NOMO-1 treated with DMSO at 0.1 percent for 48 hours (cell line): ENCODE results near the gene GNG13.
A peak's percentile ranks its signal among the peaks of the same experiment; 100 is the strongest.

Source experiments
- DNase-seq: peaks from one replicate; lab custom pipeline; 2025; ENCODE audit not compliant: unreplicated experiment; lab: John Stamatoyannopoulos, UW

Gene GNG13

GRCh38 chr16:815861-816260, 15.3 kb upstream of the GNG13 start:
- DNase-seq: no peak

DNA sequence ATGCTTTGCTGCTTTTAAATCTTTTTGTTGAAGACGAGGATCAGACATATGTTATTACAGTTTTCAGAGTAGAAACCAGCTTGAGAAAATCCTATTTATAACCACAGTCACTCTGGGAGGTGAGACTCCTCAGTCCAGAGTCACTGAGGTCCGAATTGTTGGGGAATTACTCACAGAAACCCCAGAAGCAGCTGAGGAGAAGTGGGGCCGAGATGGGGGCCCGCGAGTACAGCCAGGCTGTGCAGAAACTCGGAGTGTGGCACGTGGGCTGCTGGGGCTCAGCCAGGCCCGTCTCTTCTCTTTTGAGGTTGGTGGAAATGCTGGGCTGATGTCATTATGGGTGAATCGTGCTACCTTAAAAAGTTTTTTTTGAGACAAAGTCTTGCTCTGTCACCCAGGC, 14.4 kb upstream of the GNG13 start:
- no peak for DNase-seq

DNA sequence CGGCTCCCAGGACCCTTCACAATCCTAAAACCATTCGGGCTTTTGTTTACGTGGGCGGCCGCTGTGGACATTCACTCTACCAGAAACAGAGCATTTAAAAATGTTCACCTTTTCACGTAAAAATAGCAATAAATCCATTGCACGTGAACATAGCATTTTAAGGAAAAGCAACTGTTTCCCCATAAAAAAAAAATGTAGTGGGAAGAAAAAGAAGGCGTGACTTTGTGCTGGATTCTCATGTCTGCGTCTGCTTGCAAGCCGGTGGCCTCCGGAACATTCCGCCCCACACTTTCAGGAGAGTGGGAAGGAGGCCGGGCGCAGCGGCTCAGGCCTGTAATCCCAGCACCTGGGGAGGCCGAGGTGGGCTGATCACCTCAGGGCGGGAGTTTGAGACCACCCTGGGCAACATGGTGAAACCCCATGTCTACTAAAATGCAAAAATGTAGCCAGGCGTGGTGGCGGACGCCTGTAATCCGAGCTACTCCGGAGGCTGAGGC, 13.4 kb upstream of the GNG13 start:
- DNase-seq: no peak

DNA sequence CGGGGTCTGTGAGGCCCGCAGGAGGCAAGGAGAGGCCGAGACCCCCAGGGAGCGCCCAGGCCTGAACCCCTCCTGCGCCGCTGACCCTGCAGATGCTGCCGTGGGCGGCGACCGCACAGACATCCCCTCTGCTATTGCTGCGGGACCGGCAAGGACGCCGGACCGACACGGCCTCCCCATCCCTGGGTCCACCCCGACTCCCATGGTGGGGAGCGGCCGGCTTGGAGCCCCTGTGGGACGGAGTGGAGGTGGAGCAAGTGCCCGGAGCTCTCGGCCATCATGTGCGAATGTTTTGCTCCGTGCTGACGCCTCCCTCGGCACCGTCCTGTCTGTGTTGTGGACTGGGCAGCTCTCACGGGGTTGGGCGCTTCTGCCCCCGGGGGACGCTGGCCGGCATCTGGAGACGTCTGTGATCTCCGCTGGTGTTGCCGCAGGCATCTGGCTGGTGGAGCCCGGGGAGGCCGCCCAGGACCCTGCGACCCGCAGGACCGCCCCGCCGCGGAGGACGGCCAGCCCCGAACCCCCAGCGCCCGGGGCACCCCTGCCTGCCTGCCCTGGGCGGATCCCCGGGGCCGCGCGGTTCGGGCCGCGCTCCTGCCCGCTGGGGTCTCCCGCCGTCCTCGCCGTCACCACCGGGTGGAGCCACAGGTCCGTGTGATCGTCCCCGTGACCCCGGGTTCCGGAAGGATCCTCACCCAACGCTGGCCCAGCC, 12.8 kb upstream of the GNG13 start:
- DNase-seq: peak; percentile 21

GRCh38 chr16:808085-808386, 7.5 kb upstream of the GNG13 start:
- DNase-seq: no peak

GRCh38 chr16:807347-808084, 7.0 kb upstream of the GNG13 start:
- DNase-seq: peak; percentile 92

DNA sequence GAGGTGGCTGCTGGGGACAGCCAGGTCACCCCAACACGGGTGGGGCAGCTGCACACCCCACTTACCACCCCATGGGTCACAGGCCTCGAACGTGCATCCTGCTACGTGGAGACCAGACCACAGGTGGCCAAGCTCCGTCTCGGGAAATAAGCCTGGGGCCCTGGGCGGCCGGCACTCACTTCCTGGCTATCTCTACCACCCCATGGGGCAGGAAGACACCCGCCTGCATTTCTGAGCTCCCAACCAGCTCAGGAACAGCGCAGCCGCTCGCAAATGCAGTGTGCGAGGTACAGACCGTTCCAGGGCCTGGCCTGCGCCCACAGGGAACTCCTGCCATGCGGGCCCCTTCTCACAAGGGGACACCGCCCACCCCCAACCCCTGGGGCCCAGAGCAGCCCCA, 4.9 kb upstream of the GNG13 start:
- no peak for DNase-seq

GRCh38 chr16:804193-805048, 3.9 kb upstream of the GNG13 start:
- DNase-seq: no peak

GRCh38 chr16:803754-804080, 3.2 kb upstream of the GNG13 start:
- DNase-seq: no peak

- no peak for DNase-seq
Measured at GRCh38 chr16:802914-803753, 2.6 kb upstream of the GNG13 start.

- DNase-seq: no peak
Measured at GRCh38 chr16:802461-802860, 1.9 kb upstream of the GNG13 start.

DNA sequence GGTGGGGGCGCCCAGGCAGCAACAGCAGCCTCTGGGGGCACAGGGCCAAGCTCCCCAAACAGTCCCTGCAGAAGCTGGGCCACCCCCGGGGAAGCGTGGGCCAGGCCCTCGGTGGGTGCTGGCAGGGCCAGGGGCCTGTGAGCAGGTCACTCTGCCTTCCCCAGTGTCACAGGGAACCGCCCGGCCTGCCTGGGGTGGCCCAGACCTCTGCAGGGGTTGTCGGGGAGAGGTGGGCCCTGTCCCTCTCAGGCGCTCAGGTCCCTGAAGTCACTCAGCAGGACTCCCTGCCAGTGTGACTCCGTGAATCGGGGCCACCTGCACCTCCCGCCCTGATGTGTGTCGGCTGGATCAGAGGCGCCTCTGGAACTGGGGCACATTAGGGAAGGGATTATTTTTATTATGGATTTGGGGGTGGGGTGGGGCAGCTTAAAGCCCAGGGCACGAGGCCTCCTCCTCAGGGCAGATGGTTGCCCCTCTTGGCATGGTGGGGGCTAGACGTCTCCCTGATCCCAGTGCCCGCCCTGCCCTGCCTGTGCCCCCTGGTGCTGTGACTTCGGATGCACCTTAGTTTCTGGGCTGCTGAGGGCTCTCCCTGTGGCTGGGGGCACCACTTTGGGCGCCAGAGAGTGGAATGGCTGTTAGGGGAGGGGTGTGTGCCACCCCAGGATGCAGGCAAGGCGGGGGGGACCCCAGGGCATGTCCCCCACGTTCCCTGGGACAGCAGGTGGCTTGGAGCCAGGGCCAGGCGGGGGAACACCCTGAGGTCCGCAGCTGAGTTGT, 1.2 kb upstream of the GNG13 start:
- no peak for DNase-seq

DNA sequence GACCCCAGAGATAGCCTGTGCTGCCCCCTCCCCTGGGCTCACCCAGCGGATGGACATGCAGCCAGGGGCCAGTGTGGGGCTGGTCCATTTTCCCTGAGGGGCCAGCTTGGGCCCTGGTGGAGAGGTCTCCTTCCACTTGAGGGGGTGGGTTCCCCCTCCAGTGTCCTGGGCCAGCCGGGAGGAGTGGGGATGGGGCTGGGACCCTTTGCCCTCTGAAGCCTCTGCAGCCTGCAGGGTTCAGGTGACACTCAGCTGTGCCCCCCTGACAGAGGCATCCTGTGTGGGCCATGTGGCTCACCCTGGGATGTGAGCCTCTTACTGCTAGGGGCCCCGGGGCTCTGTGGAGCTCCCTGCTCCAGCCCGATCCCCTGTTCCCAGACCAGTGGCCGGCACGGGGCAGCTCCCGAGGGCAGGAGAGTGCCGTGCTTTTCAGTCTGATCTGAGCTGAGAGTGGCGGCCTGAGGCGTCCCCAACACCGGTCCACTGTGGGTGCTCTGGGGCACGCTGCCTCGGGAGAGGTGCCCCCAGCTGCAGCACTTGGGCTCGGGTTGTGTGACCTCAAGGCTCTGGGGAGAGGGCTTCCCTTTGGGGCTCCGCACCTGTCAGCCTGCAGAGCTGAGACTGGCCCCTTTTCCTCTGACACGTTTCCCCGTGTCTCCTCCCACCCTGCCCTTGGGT, 439 bp upstream of the GNG13 start:
- DNase-seq: no peak

- DNase-seq: no peak
Measured at GRCh38 chr16:799111-799947, 1.2 kb downstream of the GNG13 start.

DNA sequence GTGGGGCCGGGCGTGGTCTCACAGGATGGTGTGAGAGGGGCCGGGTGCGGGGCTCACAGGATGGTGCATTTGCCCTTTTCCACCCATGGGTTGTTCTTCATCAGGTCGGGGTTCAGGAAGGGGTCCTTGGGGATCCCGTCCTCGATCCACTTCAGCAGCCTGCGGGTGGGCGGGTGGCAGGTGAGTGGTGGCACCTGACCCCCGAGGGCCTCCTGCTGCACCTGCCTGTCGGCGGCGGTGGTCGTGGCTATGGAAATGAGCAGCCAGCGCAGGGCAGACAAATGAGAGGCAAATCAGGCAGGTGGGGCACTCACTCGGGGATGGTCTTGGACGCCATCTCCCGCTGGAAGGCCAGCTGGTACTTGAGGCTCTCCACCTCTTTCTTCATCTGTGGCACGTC, 1.9 kb downstream of the GNG13 start:
- no peak for DNase-seq

- DNase-seq: no peak
Measured at GRCh38 chr16:797686-798085, 2.8 kb downstream of the GNG13 start.

DNA sequence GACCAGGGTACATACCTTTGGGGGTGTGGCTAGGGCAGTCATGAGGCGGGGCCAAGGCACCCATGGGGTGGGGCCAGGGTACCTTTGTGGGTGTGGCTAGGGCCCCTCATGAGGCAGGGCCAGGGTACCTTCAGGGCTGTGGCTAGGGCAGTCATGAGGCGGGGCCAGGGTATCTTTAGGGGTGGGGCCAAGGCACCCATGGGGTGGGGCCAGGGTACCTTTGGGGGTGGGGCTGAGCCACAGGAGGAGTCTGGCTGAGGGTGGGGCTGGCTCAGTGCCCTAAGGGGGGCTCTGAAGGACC, 3.5 kb downstream of the GNG13 start:
- DNase-seq: no peak

DNA sequence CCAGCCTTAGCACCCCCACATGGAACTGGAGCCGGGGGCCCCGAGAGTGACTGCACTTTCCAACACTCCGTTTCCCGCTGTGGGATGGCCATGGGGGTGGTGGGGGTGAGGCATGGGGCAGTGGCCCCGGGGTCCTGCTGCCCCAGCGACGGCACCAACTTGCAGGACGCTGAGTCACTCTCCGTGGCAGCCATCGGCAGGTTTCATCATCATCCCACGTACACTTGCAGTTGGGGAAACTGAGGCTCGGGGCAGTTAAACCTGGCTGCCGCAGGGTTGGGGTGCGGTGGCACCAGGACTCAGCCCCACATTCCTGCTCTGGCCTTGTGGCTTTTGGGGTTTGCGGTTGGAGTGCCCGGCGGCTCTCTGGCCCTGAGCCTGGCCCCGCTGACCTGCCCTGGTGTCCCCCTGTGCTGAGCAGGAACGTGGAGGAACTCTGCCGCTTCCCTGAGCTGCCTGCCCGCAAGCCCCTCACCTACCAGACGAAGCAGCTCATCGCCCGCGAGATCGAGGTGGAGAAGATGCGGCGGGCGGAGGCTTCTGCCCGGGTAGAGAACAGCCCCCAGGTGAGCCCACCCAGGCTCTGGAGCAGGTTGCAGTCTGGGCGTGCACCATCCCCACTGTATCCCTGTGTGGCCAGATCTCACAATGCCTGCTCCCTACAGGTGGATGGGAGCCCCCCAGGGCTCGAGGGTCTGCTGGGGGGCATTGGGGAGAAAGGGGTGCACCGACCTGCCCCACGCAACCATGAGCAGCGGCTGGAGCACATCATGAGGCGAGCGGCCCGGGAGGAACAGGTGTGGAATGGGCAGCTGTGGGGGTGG, 4.0 kb downstream of the GNG13 start:
- no peak for DNase-seq
